Stimulated activated CD8-positive, alpha-beta memory T cell treated with anti-CD3 and anti-CD28 coated beads, Interleukin-4, amount 100 ng/mL, for 1 hour (primary cell): ENCODE results near the gene NEDD4.
"Not testable (repeated sequence)": the region's sequence is repeated elsewhere in the genome, so short reads cannot be mapped to it uniquely, and the experiment has no call there.

Source experiments
- DNase-seq, 2 donors: peaks; one replicate each; pipeline ENCODE4 v3.0.0-alpha.2; 2020; ENCODE audit warnings: low read depth in 2 of 2, low spot score in 1 of 2

NEDD4 gene

DNA sequence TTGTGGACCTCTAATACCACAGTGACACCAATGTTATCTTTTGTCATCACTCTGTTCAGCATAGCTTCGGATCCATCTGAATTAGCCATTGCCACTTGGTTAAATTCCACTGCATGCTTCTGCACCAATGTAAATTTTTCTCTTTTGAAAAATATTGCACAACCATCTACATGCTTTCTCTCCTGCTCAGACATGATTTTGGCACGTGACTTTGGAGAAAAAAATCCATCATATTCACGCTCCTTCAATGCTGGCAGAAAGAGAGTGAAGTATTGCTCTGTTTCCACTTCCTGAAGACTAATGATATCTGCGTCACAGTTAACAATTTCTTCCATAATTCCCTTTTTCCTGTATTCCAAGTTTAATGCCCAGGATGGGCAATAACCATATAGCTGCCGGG, 13.0 kb upstream of the NEDD4 start:
- not testable (repeated sequence) for DNase-seq

DNA sequence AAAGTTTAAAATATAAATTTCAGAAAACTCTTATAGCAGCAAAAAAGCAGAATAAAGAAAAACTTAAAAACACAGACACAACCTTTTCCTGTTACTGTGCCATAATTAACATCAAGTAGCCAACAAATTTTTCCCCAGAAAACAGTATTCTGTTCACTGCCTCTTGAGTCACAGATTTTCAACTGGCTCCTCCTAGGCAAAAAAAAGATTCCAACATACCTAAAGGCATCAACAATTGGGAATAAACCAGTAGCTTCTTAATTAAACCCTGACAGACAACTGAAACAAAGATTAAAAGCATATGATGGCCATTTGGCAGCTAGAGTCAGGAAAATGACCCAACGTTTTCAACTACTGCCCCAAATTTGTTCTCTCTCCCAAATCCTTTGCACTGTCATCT, 10.9 kb upstream of the NEDD4 start:
- DNase-seq = not testable (repeated sequence)

GRCh38 chr15:56003777-56004176, 10.4 kb upstream of the NEDD4 start:
- DNase-seq = not testable (repeated sequence)

DNA sequence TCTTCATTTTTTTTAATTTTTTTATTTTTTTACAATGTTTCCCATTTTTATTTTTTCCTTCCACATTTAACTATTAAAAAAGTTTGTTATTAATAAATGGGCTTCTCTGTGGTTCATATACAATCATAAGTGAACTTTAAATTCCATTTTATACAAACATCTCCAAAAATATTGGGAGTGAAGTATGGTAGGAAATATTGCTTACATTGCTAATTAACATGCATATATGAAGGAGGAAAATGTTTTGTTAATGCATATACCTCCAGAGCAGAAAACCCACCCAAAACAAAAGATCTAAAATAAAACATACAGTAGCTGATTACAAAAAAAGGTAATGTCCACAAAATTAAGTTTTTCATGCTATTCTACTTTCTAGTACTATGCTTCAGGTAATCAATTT, 9.9 kb upstream of the NEDD4 start:
- not testable (repeated sequence) for DNase-seq

DNA sequence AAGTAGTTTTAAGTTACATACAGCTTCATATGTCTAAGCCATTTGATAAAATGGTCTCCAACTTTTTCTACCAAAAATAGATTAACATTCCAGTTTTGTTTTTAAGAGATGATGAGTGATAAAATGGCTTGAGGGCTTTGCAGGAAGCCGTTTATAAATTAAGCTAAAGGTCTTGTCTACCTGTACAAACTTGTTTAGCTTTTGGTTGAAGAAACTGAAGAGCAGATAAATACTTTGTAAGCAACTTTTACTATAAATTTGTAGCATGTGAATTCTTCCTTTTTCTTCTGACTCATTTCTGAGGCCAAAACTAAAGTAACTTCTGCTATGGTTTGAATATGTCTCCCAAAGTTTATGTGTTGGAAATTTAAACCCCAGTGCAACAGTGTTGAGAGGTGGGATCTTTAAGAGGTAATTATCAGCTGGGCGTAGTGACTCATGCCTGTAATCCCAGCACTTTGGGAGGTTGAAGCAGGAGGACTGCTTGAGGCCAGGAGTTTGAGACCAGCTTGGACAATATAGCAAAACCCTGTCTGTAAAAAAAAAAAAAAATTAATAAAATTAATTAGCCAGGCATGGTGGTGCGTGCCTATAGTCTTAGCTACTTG, 8.2 kb upstream of the NEDD4 start:
- DNase-seq = no peak

DNA sequence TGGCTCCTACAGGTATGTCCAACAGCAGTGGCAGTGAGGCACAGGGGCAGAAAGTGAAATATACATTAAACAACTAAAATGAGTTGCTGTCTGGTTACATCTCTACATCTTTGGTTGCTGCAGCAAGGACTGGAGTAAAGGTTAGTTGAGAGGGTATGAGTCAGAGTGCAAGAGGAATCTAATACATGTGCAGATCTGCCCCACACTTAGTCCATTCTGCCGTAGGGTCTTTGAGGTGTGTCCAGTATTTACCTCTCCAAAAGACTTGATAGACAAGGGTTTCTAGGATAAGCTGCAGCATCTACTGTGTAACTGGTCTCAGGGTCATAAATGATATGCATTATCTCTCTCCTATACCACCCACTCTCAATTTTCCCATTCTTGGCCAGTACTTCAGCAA, 6.2 kb upstream of the NEDD4 start:
- DNase-seq = no peak

GRCh38 chr15:55998478-55998877, 5.1 kb upstream of the NEDD4 start:
- DNase-seq = no peak

DNA sequence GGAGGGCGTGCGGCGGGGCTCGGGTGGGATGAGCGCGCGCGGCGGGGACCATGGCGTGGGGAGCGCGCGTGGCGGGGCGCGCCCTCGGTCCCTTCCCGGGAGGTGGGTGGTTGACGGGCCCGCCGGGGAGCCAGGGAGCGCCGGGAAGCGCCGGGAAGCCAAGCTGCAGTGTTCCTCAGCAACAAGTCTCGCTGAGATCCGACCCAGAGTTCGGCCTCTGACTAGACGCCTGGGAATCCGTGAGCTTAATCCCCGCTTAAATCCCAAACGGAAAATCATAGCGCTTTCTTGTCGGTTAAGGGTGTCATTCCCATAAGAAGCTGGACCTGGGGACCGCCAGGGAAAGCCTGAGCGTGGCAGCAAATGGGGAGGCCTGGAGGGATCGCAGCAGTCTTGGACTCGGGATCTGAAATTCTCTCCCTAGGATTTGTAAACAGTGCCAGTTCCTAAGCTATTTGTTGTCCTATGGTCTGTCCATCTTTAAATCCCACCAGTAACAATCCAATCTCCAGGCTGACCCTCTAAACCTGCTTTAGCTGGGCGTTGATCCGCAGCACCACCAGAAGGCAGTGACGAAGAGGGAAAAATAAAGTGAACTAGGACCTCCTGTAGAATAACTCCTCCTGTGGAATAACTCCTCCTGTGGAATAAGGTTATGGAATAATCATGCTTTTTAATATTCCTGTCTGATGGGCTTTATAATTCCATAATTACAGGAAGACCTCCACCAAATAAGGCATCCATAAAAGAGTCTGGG, 570 bp upstream of the NEDD4 start:
- DNase-seq = no peak

GRCh38 chr15:55992769-55993110, 672 bp downstream of the NEDD4 start:
- no peak for DNase-seq

DNA sequence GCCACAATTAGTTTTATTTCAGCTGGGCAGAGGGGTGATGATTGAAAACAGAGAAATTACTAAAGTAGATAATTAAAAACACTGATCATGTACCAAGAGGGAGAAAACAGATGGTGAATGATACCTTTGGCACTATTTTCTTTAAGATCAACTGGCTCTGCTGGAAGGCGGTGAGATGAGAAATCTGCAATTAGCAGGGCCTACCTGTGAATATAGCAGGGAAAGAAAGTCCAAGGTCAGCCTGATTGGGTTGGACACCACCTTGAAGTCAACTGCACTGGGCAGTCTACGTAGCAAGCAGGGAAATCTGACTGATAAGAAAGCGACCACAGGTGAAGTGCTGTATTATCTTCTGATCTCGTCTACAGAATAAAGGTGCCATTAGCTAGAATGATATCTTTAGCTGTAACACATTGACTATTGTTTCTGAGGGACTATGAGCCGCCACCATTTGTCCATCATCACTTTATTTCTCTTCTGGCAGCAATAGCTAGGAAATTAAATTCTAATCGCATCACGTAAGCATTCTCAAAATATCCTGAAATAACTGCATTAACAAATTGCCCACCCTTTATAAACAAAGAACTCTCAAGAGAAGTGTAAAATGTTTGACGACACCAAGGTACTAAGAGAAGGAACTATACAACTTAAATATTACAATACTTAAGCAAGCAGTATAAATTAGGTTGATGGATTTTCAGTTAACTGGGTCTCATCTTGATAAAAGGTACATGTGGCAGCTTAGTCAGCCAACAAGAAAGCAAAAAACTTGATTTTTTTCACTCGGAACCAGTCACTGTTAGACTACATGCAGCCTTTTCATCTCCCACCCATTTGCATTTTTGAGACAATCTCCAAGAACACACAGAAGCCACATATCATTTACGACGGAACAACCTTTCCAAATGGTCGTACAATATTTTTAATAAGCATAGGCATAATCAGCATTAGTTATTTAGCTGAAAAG, 1.3 kb downstream of the NEDD4 start:
- DNase-seq = no peak

- DNase-seq = no peak
These were observed 2.4 kb downstream of the NEDD4 start for GRCh38 chr15:55990998-55991397.

DNA sequence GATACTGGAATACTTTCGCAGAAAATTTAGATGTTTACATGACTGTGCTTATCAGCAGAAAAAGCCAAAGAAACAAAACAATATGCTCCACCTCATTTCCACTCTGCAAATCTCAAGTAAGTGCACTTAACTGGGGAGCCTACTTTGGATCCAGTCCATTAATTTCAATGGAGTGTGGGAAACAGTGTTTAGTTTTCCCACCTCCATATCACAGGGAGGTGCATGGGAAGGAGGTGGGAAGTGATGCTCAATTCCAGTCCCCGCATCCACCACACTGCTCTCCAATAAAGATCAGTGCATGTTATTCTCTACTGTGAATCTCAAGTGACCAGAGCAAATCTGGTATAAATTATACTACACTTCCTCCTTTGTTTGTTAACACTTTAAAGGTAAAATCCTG, 2.9 kb downstream of the NEDD4 start:
- DNase-seq = no peak

- no peak for DNase-seq
These were observed 4.0 kb downstream of the NEDD4 start for GRCh38 chr15:55989383-55989782.

DNA sequence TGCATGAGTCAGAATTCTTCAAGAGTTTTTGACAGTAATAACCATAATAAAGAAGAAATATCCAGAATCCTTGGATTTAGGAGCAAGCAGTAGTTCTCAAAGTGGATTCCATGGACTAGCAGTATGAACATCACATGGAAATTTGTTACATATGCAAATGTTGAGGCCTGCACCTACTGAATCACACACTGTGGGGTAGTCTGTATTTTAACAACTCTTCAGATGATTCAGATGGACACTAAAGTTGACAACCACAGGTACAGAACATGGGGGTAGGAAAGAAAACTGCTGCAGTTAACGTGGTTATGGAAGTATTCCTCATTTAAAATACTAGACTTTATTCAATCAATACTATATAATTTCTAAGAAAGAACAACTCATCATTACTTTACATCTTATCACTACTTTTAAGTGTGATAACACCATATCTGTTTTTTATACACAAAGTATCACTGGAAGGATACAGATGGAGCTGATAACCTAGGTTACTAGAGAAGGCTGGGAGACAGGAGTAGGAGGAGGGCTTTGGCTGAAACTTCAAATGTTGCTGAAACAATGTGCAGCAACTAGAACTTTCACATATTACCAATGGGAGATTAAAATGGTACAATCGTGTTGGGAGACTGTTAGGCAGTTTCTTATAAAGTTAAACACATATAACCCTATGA, 11.7 kb downstream of the NEDD4 start:
- DNase-seq = no peak

DNA sequence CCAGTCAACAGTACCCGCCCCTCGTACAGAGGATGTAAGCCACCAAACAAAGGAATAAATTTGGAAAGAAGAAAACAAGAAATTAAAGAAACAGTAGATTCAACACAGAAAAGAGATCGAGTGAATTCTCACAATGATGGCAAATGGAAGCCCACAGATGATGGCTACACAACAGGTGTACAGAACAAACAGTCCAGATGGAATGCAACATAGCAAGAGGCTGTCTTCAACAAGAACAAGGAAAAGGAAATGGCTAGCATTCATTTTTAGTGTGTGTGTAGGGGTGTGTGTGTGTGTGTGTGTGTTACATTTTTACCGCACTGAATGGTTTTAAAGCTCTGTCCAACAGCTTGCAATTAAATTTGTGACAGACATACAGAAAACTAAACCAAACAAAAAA, 12.9 kb downstream of the NEDD4 start:
- DNase-seq = no peak

- no peak for DNase-seq
These were observed 16.2 kb downstream of the NEDD4 start for GRCh38 chr15:55977231-55977630.

DNA sequence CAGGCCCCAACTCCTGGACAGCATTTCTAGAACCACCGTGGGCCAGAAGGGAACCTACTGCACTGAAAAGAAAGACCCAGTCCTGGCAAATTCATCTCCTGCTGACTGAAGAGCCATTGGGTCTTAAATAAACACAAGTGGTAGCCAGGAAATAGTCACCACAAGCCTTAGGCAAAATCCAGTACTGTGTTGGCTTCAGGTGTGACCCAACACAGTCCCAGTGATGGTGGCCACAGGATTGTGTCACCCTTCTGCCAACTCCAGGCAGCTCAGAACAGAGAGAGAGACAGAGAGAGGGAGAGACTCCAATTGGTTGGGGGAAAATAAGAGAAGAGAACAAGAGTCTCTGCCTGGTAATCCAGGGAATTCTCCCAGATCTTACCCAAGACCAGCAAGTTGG, 23.1 kb downstream of the NEDD4 start:
- no peak for DNase-seq

- DNase-seq = no peak
These were observed 23.8 kb downstream of the NEDD4 start for GRCh38 chr15:55969582-55969981.

- no peak for DNase-seq
These were observed 24.5 kb downstream of the NEDD4 start for GRCh38 chr15:55968923-55969322.

DNA sequence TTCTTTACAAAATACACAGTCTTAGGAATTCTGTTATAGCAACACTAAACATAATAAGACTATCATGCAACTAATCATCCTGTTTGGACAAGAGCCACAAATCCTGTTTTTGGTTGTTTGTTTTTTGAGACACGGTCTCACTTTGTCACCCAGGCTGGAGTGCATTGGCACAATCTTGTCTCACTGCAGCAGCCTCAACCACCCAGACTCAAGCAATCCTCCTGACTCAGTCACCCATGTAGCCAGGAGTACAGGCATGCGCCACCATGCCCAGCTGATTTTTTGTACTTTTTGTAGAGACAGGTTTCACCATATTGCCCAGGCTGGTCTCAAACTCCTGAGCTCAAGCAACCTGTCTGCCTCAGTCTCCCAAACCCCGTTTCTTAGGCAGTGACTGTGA, 28.3 kb downstream of the NEDD4 start:
- no peak for DNase-seq

GRCh38 chr15:55960946-55961345, 32.5 kb downstream of the NEDD4 start:
- no peak for DNase-seq
